ENCODE measurements around the gene RPTOR.
"Not testable (repeated sequence)": the region's sequence is repeated elsewhere in the genome, so short reads cannot be mapped to it uniquely, and the experiment has no call there.

Gene RPTOR

DNA sequence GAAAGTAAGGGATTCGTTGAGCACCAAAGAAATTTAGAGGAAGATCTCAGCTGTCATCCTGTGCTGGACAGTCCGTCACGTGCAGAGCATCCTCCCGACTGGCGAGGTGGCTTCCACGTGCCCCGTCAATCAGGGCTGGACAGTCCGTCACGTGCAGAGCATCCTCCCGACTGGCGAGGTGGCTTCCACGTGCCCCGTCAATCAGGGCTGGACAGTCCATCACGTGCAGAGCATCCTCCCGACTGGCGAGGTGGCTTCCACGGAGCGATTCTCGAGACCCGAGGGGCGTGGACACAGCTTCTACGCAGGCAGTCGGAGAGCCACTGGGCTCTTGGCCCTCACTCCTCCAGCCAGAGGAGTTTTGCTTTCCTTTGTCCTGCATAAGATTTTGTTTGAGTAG, 271.1 kb downstream of the RPTOR start:
- not testable (repeated sequence) for H3K4me3 ChIP-seq (ENCODE audit: low read depth in 1 of 2, low read length in 2 of 2); H3K9me3 ChIP-seq (ENCODE audit: control insufficient read depth in 1 of 2, low read length in 2 of 2)

DNA sequence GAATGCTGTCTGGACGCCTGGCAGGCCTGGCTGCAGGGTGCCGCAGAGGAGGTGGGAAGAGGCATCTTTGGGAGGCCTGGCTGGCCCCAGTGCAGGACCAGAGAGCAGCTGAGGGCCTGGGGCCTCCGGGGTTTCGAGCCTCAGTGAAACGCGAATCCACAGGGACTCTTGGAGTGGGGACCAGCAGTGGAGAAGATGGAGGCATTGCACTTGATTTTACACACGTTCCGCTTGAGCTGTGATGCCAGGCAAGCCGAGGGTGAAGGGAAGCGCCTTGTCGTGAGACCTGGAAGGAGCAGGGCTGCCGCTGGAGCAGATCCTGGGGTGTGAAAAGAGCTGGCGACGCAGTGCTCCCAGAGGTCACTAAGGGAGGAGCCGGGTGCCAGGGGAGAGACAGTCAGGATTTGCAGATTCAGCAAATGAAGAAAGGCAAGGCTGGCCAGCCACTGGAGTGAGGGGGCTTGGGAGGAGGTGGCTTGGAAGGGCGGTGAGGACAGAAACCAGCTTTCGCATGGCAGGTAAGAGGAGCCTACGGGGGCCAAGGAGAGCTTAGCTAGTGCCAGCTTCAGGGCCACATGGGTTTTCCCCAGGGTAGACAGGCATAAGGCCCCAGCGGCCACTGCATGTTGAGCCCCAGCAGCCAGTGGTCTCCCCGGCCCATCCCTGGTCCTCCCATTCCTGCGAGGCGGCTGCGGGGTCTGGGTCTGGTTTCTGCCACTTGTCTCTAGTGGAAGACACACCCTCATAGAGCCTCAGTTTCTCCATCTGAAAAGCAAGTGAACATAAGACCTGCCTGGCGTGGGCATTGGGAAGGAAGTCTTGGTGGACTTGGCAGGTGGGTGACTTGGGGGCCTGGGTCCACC, 271.8 kb downstream of the RPTOR start:
- Histone ChIP-seq H3K27ac (ENCODE audit: low read length) (no peak overlapping the region), H3K4me1 (ENCODE audit: control insufficient read depth in 1 of 2, insufficient read depth in 2 of 2, low read length in 2 of 2) (no peaks in the 10 kb centered on the region), H3K36me3 (ENCODE audit: control insufficient read depth in 1 of 2, insufficient read depth in 2 of 2, low read length in 2 of 2) (no peaks in the 10 kb centered on the region), H3K9me3 (ENCODE audit: control insufficient read depth in 1 of 2, low read length in 2 of 2) (no peaks in the 10 kb centered on the region), H3K27me3 (ENCODE audit: low read depth, low read length) (no peaks in the 10 kb centered on the region), H3K4me3 (ENCODE audit: low read depth in 1 of 2, low read length in 2 of 2) (no peak overlapping the region)

More for the DNA sequence above, 271.1 kb downstream of the RPTOR start:
- not testable (repeated sequence) for H3K36me3 ChIP-seq (ENCODE audit: control insufficient read depth in 1 of 2, insufficient read depth in 2 of 2, low read length in 2 of 2); H3K27ac ChIP-seq (ENCODE audit: low read length); H3K27me3 ChIP-seq (ENCODE audit: low read depth, low read length); H3K4me1 ChIP-seq (ENCODE audit: control insufficient read depth in 1 of 2, insufficient read depth in 2 of 2, low read length in 2 of 2)

DNA sequence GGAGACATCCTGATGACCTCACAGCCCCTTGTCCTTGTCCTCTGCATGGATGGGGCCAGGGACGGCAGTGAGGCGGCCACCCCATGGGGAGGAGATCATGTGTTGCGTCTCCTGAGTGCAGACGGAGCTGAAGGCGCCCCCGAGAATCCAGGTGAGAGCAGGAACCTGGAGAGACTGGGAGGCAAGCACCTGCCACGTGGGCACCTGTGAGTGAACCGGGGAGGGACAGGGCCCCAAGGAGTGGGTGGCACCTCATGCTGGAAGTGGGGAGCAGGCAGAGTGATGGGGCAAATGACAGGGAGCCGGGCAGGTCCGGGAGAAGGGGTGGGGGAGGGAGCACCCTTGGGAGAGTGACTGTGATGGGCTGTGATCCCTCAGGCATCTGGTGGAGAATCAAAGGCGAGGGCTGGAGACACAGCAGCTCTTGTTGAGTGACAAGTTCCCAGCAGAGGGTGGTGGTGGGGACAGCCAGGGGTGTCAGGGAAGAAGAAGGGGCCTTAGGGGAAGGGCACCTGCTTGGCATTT, 272.7 kb downstream of the RPTOR start:
- Histone ChIP-seq H3K9me3 (ENCODE audit: control insufficient read depth in 1 of 2, low read length in 2 of 2) (no peaks in the 10 kb centered on the region), H3K4me3 (ENCODE audit: low read depth in 1 of 2, low read length in 2 of 2) (no peak overlapping the region), H3K27ac (ENCODE audit: low read length) (no peak overlapping the region), H3K36me3 (ENCODE audit: control insufficient read depth in 1 of 2, insufficient read depth in 2 of 2, low read length in 2 of 2) (peaks cover under 1 to 6% of the 10 kb centered on the region in 2 donors), H3K4me1 (ENCODE audit: control insufficient read depth in 1 of 2, insufficient read depth in 2 of 2, low read length in 2 of 2) (no peaks in the 10 kb centered on the region), H3K27me3 (ENCODE audit: low read depth, low read length) (no peaks in the 10 kb centered on the region)

DNA sequence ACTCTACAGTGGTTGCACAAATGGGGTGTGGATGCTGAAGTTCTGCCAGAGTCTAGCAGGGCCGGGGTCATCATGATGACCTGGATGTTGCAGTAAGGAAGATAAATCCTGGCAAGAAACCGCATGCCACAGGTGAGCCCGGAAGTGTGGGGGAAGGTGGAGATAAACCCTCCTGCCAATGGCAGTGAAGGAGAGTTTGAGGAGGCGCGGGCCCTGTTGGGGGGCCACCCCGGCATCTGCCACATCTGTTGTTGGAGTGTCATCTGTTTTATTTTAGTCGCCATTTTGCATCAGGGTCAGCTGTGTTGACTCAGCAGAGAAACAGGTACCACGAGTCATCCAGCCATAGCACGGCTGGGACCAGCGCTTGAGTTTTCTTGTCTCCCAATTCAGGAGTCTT, 273.2 kb downstream of the RPTOR start:
- Histone ChIP-seq H3K4me1 (ENCODE audit: control insufficient read depth in 1 of 2, insufficient read depth in 2 of 2, low read length in 2 of 2) (no peaks in the 10 kb centered on the region), H3K27me3 (ENCODE audit: low read depth, low read length) (no peaks in the 10 kb centered on the region), H3K4me3 (ENCODE audit: low read depth in 1 of 2, low read length in 2 of 2) (no peak overlapping the region), H3K36me3 (ENCODE audit: control insufficient read depth in 1 of 2, insufficient read depth in 2 of 2, low read length in 2 of 2) (peaks cover 5 to 10% of the 10 kb centered on the region in 2 donors), H3K27ac (ENCODE audit: low read length) (no peak overlapping the region), H3K9me3 (ENCODE audit: control insufficient read depth in 1 of 2, low read length in 2 of 2) (no peaks in the 10 kb centered on the region)

- no peaks in the 10 kb centered on the region for H3K9me3 ChIP-seq (ENCODE audit: control insufficient read depth in 1 of 2, low read length in 2 of 2)
- no peak overlapping the region for H3K4me3 ChIP-seq (ENCODE audit: low read depth in 1 of 2, low read length in 2 of 2)
- H3K27ac ChIP-seq (ENCODE audit: low read length): no peak overlapping the region
- no peaks in the 10 kb centered on the region for H3K27me3 ChIP-seq (ENCODE audit: low read depth, low read length)
- H3K4me1 ChIP-seq (ENCODE audit: control insufficient read depth in 1 of 2, insufficient read depth in 2 of 2, low read length in 2 of 2): no peaks in the 10 kb centered on the region
- peaks cover 12 to 21% of the 10 kb centered on the region in 2 donors for H3K36me3 ChIP-seq (ENCODE audit: control insufficient read depth in 1 of 2, insufficient read depth in 2 of 2, low read length in 2 of 2)
These were observed 274.2 kb downstream of the RPTOR start for GRCh38 chr17:80818871-80819270.

DNA sequence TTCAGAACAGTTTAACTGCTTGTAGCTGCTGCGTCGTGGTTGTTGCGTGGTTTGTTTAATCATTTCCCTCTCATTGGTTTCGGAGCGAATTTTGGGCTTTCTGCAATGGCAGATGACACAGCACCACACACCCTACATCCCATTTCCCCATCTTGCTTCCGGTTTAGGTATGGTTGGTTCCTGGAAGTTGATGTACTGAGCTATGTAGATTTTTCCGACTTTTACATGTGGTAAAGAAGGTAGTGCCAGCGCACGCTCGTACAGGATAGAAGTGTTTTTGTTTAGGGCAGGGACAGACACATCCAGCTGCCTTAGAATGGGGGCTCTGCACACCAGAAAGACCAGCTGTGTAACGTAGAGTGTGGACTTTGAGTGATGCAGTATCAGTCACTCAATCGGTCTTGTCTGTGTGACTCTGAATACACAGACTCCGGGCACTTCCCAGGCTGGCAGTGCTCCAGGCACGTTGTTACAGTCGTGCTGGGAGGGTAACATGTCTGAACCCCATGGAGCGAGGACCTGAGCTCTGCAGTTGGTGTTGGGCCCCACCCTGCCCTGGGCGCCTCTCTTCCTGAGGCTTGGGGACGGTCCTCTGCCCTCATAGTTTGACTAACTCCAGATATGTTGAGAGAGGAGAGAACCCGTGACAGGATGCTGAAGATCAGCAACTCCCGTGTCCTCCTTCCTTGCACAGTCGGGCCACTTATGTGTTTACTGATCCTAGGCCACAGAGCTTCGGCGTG, 275.0 kb downstream of the RPTOR start:
- H3K4me3 ChIP-seq (ENCODE audit: low read depth in 1 of 2, low read length in 2 of 2): no peak overlapping the region
- H3K27ac ChIP-seq (ENCODE audit: low read length): no peak overlapping the region
- H3K27me3 ChIP-seq (ENCODE audit: low read depth, low read length): no peaks in the 10 kb centered on the region

DNA sequence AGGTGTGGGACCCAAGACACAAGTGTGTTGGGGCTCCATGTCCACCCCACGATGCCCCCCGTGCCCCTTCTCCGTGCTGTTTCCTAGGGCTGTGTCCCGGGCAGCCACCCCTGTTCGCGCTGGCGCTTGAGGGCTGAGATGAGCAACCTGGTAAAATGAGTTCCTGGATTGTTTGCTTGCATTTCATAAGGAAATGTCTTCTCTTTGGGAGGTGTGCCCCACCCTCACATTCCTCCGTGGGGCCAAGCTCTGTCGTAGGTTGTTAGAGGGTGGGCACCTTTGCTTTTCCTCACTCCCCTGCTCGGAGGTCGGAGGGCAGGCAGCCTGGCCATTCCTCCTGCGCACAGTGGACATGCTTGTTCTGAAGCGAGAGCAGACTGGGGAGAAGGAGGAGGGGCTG, 275.7 kb downstream of the RPTOR start:
- Histone ChIP-seq H3K27ac (ENCODE audit: low read length) (no peak overlapping the region), H3K4me3 (ENCODE audit: low read depth in 1 of 2, low read length in 2 of 2) (no peak overlapping the region), H3K4me1 (ENCODE audit: control insufficient read depth in 1 of 2, insufficient read depth in 2 of 2, low read length in 2 of 2) (no peaks in the 10 kb centered on the region), H3K36me3 (ENCODE audit: control insufficient read depth in 1 of 2, insufficient read depth in 2 of 2, low read length in 2 of 2) (peaks cover 12 to 30% of the 10 kb centered on the region in 2 donors), H3K27me3 (ENCODE audit: low read depth, low read length) (no peaks in the 10 kb centered on the region), H3K9me3 (ENCODE audit: control insufficient read depth in 1 of 2, low read length in 2 of 2) (no peaks in the 10 kb centered on the region)

More for the DNA sequence above, 275.0 kb downstream of the RPTOR start:
- Histone ChIP-seq H3K9me3 (ENCODE audit: control insufficient read depth in 1 of 2, low read length in 2 of 2) (no peaks in the 10 kb centered on the region), H3K4me1 (ENCODE audit: control insufficient read depth in 1 of 2, insufficient read depth in 2 of 2, low read length in 2 of 2) (no peaks in the 10 kb centered on the region), H3K36me3 (ENCODE audit: control insufficient read depth in 1 of 2, insufficient read depth in 2 of 2, low read length in 2 of 2) (peaks cover 12 to 23% of the 10 kb centered on the region in 2 donors)

- no peaks in the 10 kb centered on the region for H3K9me3 ChIP-seq (ENCODE audit: control insufficient read depth in 1 of 2, low read length in 2 of 2)
- H3K27ac ChIP-seq (ENCODE audit: low read length): no peak overlapping the region
- H3K4me3 ChIP-seq (ENCODE audit: low read depth in 1 of 2, low read length in 2 of 2): no peak overlapping the region
- no peaks in the 10 kb centered on the region for H3K4me1 ChIP-seq (ENCODE audit: control insufficient read depth in 1 of 2, insufficient read depth in 2 of 2, low read length in 2 of 2)
- peaks cover 12 to 42% of the 10 kb centered on the region in 2 donors for H3K36me3 ChIP-seq (ENCODE audit: control insufficient read depth in 1 of 2, insufficient read depth in 2 of 2, low read length in 2 of 2)
- no peaks in the 10 kb centered on the region for H3K27me3 ChIP-seq (ENCODE audit: low read depth, low read length)
These were observed 276.9 kb downstream of the RPTOR start for GRCh38 chr17:80821546-80821945.

GRCh38 chr17:80822021-80822699, 277.5 kb downstream of the RPTOR start:
- Histone ChIP-seq H3K27ac (ENCODE audit: low read length) (no peak overlapping the region), H3K4me3 (ENCODE audit: low read depth in 1 of 2, low read length in 2 of 2) (no peak overlapping the region), H3K4me1 (ENCODE audit: control insufficient read depth in 1 of 2, insufficient read depth in 2 of 2, low read length in 2 of 2) (no peaks in the 10 kb centered on the region), H3K27me3 (ENCODE audit: low read depth, low read length) (no peaks in the 10 kb centered on the region), H3K9me3 (ENCODE audit: control insufficient read depth in 1 of 2, low read length in 2 of 2) (no peaks in the 10 kb centered on the region), H3K36me3 (ENCODE audit: control insufficient read depth in 1 of 2, insufficient read depth in 2 of 2, low read length in 2 of 2) (peaks cover 12 to 44% of the 10 kb centered on the region in 2 donors)

DNA sequence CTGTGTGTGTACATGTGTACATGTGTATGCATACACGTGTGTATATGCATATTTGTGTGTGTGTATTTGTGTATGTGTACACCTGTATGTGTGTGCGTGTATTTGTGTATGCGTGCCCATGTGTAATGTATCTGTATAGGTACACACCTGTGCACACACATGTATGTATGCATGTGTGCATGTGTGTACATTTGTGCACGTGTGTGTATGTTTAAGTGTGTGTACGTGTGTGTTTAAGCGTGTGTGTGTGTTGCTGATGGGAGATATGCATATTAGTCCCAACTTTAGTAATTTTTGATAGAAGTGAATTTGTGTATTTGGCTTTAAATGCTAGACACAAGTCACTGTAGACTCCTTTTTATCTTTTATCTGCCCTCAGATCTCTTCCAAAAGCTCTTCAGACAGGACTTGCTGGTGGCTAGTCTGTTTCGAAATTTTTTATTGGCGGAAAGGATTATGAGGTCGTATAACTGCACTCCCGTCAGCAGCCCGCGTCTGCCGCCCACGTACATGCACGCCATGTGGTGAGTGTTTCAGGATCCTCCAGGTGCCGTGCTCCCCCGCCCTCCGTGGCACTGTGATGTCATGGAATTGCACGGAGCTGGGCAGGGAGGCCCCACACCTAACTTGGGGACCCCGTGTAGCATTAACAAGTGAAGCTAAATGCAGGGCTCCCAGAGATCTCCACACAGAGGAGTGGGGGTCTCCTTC, 278.2 kb downstream of the RPTOR start:
- Histone ChIP-seq H3K36me3 (ENCODE audit: control insufficient read depth in 1 of 2, insufficient read depth in 2 of 2, low read length in 2 of 2) (peaks cover 12 to 44% of the 10 kb centered on the region in 2 donors), H3K4me3 (ENCODE audit: low read depth in 1 of 2, low read length in 2 of 2) (no peak overlapping the region), H3K9me3 (ENCODE audit: control insufficient read depth in 1 of 2, low read length in 2 of 2) (no peaks in the 10 kb centered on the region), H3K27me3 (ENCODE audit: low read depth, low read length) (no peaks in the 10 kb centered on the region), H3K4me1 (ENCODE audit: control insufficient read depth in 1 of 2, insufficient read depth in 2 of 2, low read length in 2 of 2) (no peaks in the 10 kb centered on the region), H3K27ac (ENCODE audit: low read length) (no peak overlapping the region)

All from muscle layer of duodenum (tissue), 2 donors.